ENCODE data around the gene WNK1.
"Not testable (repeated sequence)": the region's sequence is repeated elsewhere in the genome, so short reads cannot be mapped to it uniquely, and the experiment has no call there.

Gene WNK1

DNA sequence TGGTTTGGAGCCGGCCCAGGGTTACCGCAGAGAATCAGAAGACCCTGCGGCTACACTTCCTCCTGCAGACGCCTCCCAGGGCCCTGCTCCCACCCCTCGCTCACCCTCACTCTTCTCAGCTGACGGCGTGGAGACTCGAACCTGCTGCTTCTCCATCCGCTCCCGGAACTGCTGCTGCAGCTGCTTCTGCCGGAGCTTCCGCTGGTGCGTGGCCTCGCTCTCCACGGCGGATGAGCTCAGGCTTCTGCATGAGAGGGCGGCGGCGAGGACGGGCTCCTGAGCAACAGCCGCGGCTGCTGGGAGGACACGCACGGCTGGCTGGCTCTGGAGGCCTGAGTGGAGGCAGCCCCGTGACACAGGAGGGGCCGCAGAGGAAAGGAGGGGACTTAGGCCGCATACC, 163.9 kb downstream of the WNK1 start:
- no peak for DNase-seq

DNA sequence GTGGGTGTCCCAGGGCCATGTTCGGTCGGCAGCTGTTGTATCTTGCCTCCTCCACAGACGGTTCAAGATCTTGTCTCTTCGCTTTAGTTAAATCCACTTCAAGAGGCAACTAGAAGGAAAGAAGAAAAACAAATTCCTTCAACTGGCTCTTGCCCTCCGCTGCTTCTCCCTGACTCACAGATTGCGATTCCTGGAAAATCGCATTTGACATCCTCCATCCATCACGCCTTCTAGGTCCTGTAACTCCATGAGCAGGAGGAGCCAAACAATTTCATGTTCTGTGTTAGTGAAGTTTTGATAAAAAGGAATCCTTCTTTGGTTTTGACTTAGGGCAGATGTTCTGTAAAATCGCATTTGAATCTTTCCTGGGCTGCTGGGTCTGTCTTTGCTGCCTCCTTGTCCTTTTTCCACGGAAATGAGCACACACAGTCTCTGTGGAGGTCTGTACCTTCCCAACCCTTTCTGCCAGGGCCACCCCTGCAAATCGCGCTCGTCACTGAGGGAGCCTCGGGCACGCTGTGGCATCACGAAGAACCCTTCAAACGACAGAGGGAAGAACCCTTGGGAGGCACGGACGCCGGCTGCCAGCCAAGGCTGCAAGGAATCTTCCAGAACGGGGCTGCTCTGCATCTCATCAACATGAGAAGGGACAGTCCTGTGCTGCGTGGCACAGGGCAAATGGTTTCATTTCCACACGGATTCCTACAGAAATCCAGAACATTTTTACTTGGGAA, 164.5 kb downstream of the WNK1 start:
- DNase-seq, result no peak

DNA sequence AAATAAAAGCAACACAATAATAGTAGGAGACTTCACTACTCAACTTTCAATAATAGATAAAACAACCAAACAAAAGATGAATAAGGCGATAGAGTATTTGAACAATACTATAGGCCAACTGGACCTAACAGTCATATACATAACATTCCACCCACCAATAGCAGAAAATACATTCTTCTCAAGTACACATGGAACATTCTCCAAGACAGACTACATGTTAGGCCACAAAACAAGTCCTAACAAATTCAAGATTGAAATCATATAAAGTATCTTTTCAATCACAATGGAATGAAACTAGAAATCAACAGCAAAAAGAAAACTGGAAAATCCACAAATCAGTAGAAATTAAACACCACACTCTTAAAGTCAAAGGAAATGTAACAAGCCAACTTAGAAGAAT, 168.3 kb downstream of the WNK1 start:
- DNase-seq, result no peak

DNA sequence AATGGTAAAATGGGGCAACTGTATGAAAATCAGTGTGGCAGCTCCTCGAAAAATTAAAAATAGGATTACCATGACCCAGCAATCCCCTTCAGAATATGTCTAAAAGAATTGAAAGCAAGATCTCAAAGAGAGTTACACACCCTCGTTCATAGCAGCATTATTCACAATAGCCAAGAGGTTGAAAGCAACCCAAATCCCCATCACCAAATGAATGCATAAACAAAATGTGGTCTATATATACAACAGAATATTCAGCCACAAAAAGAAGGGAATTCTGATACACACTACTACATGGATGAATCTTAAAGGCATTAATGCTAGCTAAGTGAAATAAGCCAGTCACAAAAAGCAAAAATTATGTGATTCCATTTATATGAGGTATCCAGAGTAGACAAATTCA, 169.9 kb downstream of the WNK1 start:
- DNase-seq, result no peak

DNA sequence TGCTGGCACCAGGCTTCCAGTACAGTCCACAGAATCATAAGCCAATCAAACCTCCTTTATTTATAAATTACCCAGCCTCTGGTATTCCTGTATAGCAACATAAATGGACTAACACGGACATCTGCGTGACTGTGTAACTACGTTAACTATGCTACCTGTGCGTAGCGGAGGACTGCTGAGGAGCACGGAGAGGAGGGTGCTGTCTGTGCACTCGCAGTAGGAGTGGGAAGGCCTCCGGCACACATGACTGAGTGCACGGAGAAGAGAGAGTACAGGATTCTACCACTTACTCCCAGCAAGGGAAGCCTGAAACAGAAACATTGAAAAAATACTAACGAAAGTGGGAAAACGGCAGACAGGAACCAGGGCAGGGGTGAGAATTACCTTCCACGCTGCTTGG, 174.3 kb downstream of the WNK1 start:
- DNase-seq, result no peak

DNA sequence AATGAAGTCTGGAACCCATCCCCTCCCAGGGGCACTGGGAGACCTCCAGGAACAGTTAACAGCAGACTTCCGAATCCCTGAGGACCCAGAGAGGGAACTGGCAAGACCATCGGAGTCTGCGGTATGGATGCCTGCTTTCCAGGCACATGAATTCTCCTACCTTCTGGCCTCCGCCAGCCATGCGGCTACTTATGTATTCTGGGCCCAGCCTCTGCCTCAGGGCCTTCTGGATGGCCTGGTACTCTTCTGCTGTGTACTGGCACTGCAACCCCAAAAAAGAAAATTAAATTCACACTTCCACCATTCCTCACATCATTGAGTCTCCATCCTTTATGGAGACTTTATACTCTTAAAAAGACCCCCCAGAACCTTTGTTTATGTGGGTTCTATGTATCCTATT, 178.7 kb downstream of the WNK1 start:
- DNase-seq, result no peak

DNA sequence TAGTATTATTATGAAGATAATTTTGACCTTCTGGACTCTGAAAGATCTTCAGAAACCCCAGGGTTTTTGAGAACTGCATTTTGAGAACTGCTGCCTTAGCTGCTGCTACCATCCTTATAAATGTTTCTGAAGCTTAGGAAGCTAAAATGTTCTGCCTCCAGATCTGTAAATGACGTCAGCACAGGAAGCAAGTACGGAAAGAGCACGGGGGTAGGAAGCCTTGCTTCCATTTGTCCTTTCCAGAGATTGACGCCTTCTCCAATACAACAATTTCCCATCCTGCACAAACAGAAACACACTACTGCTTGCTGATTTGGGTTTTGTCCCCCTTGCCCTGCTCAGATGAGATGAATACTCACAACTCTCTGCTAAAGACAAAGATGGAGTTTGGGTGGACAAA, 179.2 kb downstream of the WNK1 start:
- no peak for DNase-seq

DNA sequence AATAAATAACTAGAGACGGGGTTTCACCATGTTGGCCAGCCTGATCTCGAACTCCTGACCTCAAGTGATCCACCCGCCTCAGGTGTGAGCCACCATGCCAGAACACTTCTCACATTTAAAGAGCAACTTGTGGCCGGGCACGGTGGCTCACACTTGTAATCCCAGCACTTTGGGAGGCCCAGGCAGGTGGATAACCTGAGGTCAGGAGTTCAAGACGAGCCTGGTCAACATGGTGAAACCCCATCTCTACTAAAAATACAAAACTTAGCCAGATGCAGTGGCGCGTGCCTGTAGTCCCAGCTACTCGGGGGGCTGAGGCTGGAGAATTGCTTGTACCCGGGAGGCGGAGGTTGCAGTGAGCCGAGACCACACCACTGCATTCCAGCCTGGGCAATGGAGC, 183.5 kb downstream of the WNK1 start:
- DNase-seq, result not testable (repeated sequence)

DNA sequence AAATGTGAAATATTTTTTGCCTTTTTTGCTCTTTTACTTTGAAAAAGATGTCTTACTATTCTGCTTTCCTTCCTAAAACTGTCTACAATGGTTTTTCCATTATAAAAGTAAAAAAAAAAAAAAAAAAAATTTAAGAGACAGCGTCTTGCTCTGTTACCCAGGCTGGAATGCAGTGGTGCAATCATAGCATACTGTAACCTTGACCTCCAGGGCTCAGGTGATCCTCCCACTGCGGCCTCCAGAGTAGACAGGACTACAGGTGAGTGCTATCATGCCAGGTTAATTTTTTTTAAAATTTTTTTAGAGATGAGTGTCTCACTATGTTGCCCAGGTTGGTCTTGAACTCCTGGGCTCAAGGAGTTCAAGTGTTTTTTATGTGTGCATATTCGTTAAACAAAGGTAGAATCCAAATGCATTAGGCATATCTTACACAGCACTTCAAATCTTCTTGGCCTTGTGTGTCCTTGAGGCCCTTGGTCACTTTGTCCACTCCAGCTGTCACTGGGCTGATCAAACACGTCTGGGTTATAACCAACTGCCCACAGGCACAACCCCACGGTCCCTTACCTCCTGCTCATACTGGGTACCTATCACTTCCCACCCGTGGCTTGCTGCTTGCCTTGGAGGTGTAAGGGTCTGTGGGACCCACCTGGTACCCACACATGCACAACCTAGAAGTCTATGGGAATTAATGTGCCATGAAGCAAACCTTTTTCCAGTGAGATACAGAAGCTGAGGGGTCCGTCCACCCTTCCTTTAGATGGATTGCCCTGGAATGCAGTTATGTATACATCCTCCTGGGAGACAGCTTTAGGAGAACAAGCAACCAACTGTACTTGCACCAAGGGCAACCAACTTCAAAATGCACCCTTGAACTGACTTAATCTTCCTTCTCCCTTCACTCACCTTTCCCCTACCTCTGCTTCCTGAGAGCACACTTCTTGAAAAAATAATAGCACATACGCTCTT, 184.3 kb downstream of the WNK1 start:
- no peak for DNase-seq

DNA sequence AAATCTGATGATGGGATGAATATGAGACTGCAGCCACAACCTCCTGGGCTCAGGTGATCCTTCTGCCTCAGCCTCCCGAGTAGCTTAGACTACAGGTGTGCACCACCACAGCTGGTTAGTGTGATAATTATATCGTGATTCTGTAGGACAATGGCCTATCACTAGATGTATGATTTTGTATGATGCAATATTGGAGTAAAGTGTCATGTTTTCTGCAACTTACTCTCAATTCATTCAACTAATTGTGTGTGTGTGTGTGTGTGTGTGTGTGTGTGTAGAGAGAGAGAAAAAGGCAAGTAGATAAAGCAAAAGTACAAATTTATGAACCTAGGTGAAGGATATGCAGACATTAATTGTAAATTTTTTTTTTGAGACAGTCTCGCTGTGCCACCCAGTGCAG, 186.4 kb downstream of the WNK1 start:
- DNase-seq, result no peak

DNA sequence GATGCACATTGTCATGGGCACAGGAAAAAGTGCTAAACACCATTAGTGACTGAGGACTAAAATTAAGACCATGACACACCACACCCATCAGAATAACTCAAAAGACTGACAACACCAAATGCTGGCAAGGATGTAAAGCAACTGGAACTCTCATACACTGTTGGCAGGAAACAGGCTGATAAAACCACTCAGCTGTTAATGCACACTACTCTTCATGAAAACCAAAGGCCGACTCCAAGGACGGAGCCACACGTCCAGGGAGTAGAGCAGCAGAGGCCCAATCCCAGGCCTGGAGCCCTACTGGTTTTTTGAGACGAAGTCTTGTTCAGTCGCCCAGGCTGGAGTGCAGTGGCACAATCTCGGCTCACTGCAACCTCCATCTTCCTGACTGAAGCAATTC, 190.7 kb downstream of the WNK1 start:
- DNase-seq, result no peak

DNA sequence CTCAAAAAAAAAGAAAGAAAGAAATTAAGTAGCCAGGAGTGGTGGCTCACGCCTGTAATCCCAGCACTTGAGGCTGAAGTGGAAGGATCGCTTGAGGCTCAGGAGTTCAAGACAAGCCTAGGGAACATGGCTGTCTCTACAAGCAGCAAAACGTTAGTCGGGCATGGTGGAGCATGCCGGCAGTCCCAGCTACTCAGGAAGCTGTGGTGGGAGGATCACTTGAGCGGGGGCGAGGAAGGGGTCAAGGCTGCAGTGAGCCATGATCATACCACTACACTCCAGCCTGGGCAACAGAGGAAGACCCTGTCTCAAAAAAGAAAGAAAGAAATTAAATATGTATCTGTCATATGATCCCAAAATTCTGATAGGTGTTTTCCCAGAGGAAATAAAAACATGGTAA, 191.8 kb downstream of the WNK1 start:
- DNase-seq, result no peak

DNA sequence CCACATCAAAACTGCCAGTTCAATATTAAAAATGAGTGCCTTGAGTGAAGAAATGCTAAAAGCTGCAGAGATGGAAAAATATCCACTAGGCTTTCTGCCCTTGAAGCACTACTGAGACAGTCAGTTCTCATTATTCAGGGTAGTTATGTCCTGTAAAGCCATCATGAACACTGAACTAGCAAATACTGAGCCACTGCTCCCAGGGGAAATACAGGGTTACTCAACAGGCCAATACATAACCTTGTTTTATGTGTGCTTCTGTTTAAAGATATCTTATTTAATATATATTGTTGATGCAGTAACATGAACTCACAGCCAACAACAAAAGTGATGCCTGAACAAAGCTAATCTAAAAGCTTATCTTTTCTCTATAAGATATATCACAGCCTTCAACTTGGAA, 193.8 kb downstream of the WNK1 start:
- DNase-seq, result no peak

DNA sequence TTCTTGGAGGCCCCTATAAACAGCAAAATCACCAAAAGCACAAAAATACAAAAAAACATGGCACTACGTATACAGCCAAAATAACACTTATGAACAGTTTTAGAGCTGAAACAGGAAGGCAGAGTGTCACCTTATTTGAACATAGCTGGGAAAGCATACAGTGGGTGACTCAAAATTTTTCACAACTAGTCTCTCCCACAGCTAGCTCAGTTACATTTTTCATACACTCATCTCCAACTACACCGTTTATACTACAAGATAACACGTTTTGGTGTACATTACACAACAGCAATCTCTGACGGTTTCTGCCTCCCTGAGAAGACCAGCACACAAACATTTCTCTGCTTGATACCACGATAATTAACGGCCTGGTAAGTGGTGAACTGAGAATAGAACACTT, 194.3 kb downstream of the WNK1 start:
- DNase-seq, result no peak

DNA sequence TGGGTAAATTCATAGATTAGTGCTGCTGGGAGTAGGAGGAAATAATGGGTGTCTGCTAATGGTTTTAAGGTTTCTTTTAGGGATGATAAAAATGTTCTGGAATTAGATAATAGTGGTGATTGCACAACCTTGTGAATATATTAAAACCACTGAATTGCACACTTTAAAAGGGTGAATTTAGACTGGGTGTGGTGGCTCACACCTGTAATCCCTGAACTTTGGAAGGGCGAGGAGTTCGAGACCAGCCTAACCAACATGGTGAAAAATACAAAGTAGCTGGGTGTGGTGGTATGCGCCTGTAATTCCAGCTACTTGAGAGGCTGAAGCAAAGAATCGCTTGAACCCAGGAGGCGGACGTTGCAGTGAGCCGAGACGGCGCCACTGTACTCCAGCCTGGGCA, 195.9 kb downstream of the WNK1 start:
- no peak for DNase-seq

DNA sequence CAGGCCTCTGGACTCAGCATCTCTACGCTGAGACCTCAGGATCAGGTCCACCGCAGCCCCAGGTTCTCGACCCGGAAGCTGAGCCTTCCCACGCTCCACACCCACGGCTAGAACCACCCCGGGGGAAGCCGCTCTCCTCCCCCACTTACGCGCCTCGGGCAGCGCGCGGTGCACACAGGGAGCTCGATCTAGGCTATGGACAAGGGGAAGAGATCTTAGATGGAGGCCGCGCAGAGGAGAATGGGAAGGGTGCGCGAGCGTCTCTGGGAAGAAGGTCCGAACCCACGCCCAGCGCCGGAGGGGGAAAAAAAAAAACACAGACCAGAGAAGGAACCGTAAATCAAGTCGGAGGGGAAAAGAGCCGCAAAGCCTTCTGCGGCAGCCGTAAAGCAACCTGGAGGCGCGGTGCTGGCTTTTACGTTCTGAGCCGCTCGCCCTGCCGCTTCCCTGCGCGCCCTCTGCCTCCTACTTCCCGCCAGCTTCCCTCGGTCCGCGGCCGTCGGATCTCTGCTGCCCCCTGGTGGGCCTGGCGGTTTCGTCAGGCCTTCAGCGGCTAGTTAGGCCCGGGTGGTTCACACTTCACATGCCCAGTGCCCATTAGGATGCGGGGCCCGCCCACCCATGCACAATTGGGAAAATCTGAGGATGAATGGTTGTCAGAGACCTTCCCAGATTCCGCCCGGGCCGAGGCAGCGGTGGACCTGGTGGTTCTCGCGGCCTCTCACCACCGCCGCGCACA, 197.2 kb downstream of the WNK1 start, which contains the start of gene RAD52:
RAD52 (minus strand) TSS at position 242 of the 739 bp plus-strand sequence. CDS start 16,636 bp downstream, outside the sequence.
- peak; percentile 98 for DNase-seq

DNA sequence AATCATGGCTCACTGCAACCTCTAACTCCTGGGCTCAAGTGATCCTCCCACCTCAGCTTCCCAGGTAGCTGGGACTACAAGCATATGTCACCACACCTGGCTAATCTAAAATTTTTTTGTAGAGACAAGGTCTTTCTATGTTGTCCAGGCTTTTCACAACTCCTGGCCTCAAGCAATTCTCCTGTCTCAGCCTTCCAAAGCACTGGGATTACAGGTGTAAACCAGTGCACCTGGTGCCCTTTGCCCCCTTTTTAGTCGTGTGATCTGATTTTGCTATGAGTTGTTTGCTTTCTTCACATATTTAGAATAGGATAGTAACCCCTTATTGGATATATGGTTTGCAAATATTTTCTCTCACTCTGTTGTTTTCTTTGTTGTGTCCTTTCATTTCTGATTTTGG, 198.8 kb downstream of the WNK1 start:
- no peak for DNase-seq

DNA sequence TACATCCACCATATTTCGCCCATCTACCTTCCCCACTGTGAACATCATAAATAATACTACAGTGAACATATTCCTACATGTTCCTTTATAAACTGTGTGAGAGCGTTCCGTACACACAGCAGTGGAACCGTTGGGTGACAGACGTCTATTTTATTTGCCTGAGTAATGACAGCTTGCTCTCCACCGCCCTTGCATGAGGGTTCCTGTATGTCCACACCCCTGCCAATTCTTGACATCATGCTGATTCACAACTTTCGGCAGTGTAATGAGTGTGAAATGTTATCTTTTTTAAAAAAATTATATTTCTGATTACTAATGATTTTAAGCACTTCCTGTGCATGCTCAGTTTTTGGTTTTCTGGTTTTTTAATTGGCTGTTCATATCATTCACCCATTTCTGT, 201.4 kb downstream of the WNK1 start:
- no peak for DNase-seq

DNA sequence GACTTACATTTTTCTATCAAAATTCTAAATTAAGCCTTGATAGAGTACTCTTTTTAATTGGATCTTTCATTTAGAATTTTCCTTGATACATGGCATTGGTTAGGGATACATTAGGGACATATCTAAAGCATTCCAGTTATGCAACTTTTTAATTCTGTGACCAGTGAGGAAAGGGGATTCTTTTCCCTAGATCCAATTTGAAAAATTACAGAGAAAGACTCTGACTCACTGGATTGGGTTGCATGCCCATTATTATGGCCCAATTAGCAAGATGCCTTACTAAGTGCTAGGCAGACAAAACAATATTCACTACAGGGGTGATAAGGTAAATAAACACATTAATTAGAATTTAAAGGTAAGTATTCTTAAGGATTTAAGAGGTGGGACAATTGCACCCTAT, 202.4 kb downstream of the WNK1 start:
- DNase-seq, result no peak

DNA sequence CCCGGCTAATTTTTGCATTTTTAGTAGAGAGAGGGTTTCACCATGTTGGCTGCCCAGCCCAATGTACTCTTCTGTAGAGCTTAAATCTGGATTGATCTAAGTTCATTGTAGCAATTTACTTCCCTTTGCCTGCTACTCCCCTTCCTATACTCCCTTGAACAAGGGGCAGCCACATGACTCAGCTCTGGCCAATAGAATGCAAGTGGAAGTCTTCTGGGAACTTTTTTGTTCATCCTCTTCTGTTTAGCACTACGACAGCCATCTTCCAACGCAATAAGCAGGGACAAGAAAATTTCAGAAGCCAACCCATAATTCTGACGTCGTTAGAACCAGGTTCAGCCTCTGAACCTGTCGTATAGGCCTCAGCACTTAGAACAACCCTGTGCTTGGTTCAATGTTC, 203.6 kb downstream of the WNK1 start:
- no peak for DNase-seq

DNA sequence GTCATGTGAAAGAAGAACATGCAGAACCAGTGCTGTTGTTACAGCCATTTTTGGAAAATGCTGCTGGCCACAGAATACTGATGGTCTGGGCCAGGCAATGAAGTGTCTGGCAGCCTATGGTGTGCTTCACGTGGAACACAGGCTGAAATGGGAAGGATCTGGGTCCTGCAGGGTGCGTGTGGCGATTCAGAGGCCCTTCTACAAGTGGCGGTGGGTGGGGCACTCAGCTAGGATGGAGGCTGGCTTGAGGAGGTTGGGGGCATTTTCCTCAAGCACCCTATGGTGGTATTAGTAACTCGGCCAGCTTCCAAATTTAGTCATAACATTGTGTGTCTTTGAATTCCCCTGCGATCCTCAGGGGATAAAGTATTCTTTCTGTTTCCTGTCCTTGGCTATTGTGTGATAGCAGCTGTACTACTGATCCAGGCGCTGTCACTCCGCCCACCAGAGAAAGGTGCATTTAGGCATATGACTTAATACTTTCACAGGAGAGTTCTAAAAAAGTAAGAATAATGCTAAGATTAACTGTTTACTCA, 206.3 kb downstream of the WNK1 start:
- DNase-seq, result no peak
